SK-N-SH treated with all-trans-retinoic acid at 6 μM for 48 hours (cell line): Measurements from ENCODE around the gene DGKZ.

Source experiments
- ARNTL ChIP-seq: fragments of 450-650 bp; formaldehyde crosslinking; IDR thresholded peaks from 2 replicates; pipeline ENCODE4 v1.5.0; 2020; ENCODE audit warnings: low read depth, mild to moderate bottlenecking, moderate library complexity, borderline replicate concordance
- CREB5 ChIP-seq: fragments of 250-450 bp; sonication (Bioruptor Pico); IDR thresholded peaks from 2 replicates; pipeline ENCODE4 v1.5.1; 2020; ENCODE audit warnings: low read depth, mild to moderate bottlenecking, moderate library complexity
- CSRNP3 ChIP-seq: fragments of 250-450 bp; sonication (Bioruptor Pico); IDR thresholded peaks from 2 replicates; pipeline ENCODE4 v1.5.1; 2021; ENCODE audit warnings: mild to moderate bottlenecking, moderate library complexity
- ESRRG ChIP-seq: fragments of 250-450 bp; sonication (Bioruptor Pico); IDR thresholded peaks from 2 replicates; pipeline ENCODE4 v1.6.1; 2021; ENCODE audit warnings: mild to moderate bottlenecking
- OSR1 ChIP-seq: fragments of 250-450 bp; sonication (Bioruptor Pico); IDR thresholded peaks from 2 replicates; pipeline ENCODE4 v1.8.0; 2022; ENCODE audit warnings: moderate library complexity, mild to moderate bottlenecking, inconsistent platforms
- PATZ1 ChIP-seq: fragments of 250-450 bp; sonication (Bioruptor Pico); IDR thresholded peaks from 2 replicates; pipeline ENCODE4 v1.8.0; 2020; ENCODE audit warnings: mild to moderate bottlenecking, moderate library complexity, borderline replicate concordance
- POU6F1 ChIP-seq: fragments of 250-450 bp; sonication (Bioruptor Pico); IDR thresholded peaks from 2 replicates; pipeline ENCODE4 v1.8.0; 2021; ENCODE audit warnings: low read depth, mild to moderate bottlenecking, moderate library complexity, borderline replicate concordance
- RARB ChIP-seq: fragments of 250-450 bp; sonication (Bioruptor Pico); IDR thresholded peaks from 2 replicates; pipeline ENCODE4 v1.8.0; 2021; ENCODE audit warnings: mild to moderate bottlenecking, moderate library complexity
- TCF4 ChIP-seq: fragments of 250-450 bp; sonication (Bioruptor Pico); IDR thresholded peaks from 2 replicates; pipeline ENCODE4 v1.8.0; 2021; ENCODE audit warnings: mild to moderate bottlenecking, moderate library complexity, borderline replicate concordance
- ZC3H10 ChIP-seq: fragments of 250-450 bp; sonication (Bioruptor Pico); IDR thresholded peaks from 2 replicates; pipeline ENCODE4 v1.5.1; 2021; ENCODE audit warnings: mild to moderate bottlenecking, moderate library complexity
- ZFP30 ChIP-seq: fragments of 450-650 bp; formaldehyde crosslinking; IDR thresholded peaks from 2 replicates; pipeline ENCODE4 v1.5.0; 2022; ENCODE audit warnings: mild to moderate bottlenecking, moderate library complexity
- ZNF8 ChIP-seq: fragments of 450-650 bp; formaldehyde crosslinking; IDR thresholded peaks from 2 replicates; pipeline ENCODE4 v1.5.0; 2020; ENCODE audit warnings: mild to moderate bottlenecking, moderate library complexity

GRCh38 chr11:46307785-46308341 lies 39.4 kb upstream of the DGKZ start:
- no peak for TF ChIP-seq TCF4 (CRISPR knock-in tag)
- no peak for TF ChIP-seq RARB
- TF ChIP-seq ZFP30 = no peak
- no peak for TF ChIP-seq ZC3H10 (CRISPR knock-in tag)
- no peak for TF ChIP-seq ARNTL (CRISPR knock-in tag)
- TF ChIP-seq POU6F1 = no peak
- no peak for TF ChIP-seq ZNF8 (CRISPR knock-in tag)
- no peak for TF ChIP-seq ESRRG (CRISPR knock-in tag)
- no peak for TF ChIP-seq CREB5
- TF ChIP-seq CSRNP3 = no peak
- TF ChIP-seq OSR1 (CRISPR knock-in tag) = no peak
- TF ChIP-seq PATZ1 (CRISPR knock-in tag) = no peak
